NCI-H2171 treated with DMSO at 0.1 percent for 48 hours (cell line): ENCODE measurements around the gene SORBS2.
"Not testable (repeated sequence)": the region's sequence is repeated elsewhere in the genome, so short reads cannot be mapped to it uniquely, and the experiment has no call there.

Experiments
- DNase-seq: peaks from one replicate; lab custom pipeline; 2025; lab: John Stamatoyannopoulos, UW

Gene SORBS2

DNA sequence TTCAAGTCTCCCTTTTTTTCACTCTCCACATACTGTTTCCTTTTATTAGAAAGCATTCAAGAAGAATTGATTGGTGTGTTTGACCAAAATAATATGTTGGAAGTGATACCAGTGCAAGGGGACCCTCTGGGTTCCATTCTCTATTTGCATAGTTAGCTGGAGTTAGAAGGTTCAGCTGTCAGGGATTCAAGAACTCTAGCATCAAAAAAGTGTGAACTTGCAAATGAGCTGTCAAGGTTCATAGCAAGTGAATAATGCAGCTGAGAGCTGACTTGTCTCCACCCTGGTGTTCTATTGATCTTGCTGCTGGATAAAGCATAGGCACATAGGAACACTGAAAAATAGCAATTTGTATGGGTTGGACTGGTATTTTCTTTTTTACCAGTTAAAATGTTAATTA lies 73.2 kb downstream of the SORBS2 start:
- no peak for DNase-seq

DNA sequence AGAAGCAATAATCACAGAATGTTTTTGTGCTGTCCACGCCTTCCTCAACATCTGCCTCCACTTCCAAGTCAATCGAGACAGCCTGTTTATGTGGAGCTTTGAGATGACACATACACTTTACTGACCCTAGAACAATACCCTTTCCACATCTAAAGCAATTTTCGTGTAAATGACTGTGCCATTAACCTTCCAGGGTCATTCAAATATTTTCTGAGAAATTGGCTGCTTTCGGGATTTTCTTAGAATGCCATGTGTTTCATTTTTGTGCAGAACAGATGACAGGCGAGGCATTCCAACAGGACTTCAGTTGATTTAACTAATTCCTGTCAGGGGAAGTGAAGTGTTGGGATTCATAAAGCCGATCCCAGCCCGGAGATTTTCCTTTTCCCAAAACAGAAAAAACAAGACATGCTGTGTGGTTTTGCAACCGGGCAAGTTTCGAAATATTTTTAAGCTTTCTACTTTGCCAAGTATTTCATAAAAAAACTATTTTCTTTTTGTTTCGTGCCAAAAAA lies 73.9 kb downstream of the SORBS2 start:
- DNase-seq = no peak

DNA sequence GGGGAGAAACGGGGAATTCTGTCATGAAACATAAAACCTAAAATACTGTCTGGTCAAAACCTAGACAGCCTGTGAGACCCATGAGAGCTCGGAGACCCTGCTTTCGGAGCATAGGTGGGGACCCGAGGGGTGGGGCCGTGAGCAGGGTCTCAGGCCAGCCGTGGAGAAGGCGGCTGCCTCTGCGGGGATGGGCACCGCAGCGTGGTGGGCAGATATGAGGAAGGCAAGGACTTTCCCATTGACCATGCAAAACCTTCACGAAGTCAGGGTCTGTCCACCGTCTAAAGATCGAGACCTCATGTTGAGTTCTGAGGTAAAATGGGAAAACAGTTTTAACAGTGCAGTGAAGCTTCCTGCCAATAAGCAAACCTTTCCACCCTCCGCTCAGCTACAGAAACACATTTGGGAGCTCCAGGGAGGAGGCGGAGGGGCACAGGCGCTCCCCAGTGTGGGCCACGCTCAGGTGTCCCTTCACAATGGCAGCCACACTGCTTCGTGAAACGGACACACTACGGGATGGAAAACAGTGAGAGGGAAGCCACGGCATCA lies 74.4 kb downstream of the SORBS2 start:
- DNase-seq = no peak

DNA sequence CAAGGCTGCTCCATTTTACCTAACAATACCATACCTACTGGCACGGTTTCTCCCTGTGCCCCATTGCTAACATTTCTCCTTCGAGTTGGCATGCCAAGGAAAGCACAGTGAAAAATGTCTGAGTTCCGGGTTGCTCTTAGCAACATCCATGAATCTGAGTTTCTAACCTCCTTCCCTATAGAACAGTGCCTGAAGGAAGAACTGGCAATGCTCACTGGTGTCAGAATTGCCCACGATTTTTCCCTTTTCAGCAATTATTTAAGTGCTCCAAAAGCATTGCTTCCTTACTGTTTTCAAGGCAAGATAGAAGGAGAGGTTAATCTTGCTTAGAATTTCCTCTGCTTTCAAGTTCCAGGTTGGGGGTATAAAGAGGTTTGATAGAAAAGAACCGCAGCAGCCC lies 75.1 kb downstream of the SORBS2 start:
- no peak for DNase-seq

DNA sequence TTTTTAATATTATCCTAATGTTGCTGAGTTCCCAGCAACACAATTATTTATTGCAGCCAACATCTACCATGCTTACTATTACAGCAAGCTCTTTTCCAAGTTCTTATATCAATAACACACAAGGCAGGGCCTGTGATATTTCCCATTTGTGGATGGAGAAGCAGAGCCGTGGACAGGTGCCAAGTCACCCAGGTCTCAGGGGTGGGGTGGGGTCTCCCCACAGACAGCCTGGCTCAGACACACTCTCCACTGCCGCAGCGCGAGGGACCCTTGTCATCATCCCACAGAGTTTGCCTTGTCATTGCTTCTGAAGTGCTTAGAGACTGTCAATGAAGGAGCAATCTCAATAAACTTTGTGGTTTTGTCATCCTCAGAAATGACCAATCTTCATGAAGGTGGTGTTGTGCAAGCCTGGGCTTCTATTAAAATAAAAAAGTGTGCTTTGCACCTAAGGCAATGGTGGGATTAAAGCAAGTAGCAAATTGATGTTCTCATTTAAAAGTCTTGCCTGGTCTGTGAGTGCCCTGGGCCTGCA lies 76.1 kb downstream of the SORBS2 start:
- DNase-seq = no peak

DNA sequence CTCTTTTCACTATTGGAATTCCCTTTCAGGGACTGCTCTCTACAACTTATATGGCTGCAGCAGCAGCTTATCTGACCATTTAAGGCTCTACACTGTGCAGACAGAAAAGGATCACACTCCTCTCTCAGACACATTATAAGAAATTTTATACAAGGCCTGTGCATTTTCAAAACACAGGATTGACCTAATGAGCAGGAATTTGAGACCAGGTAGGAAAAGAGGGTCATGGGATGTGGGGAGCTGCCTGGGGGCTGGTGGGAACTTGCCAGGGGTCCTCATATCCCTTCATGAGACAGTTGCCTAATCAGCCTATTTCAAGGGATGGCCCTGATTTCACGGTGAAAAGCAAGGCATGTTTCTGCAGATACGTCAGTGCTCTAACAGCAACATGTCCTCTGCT lies 77.1 kb downstream of the SORBS2 start:
- no peak for DNase-seq

DNA sequence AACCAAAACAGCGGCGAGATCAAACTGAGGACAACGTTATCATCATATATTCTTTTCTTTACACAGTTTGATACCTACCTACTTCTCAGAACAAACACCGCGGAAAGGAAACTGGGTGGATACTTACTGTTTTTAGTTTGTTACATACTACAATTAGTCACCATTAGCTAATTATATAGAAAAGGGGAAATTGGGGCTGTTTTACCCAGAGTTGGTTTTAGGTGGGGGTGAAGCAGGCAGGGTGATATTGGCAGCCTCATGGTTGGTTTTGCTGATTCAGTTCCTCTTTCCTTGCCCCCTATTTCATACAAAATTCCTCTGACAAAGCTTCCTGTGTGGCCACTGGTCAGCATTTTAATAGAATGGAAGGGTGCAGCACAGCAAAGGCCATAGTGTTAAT lies 77.8 kb downstream of the SORBS2 start:
- DNase-seq = no peak

DNA sequence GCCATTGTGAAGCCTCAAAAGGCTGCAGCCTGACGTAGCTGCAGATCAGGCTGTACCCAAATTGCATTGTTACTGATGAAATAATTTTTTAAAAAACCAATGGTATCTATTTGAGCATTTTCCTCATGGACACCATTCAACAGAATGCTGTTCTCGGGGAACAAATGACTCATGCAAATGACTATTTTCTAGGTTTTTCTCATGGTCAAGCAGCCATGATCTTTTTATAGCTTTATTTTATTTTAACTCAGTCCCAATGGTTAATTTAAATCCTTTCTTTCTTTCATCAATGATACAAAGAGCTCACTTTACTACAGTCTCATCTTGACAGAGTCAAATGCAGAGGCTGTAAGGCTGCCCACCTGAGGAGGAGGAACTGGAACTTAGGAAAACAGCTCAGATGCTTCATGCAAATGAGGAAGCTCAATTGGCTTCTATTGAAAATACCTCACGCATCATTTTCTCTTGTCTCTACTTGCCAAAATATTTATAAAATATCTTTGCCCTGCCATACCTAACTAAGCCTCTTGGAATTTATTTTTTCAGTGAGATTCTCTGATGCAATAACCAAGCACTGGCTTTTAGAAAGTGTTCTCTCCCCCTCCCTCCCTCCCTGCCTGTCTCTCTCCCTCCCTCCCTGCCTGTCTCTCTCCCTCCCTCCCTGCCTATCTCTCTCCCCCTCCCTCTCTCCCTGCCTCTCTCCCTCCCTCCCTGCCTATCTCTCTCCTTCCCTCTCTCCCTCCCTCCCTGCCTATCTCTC lies 81.0 kb downstream of the SORBS2 start:
- no peak for DNase-seq

DNA sequence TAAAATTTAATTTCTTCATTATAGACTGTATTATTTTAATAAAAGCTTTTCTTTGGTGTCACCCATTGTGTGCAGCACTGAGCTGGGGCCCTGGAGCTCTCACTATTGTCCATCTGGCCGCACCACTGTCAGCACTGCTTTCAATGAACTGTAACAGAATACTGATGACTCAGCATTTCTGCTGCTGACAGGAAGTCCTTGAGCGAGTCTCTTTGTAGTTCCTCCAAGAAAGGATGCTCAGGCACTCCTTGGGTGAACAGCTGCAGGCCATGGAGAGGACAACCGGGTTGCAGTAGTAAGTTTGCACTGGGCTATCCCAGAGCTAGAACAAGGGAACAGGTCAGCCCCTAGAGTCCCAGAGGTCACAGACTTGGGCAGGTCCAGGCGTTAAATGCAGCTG lies 81.6 kb downstream of the SORBS2 start:
- DNase-seq = no peak

DNA sequence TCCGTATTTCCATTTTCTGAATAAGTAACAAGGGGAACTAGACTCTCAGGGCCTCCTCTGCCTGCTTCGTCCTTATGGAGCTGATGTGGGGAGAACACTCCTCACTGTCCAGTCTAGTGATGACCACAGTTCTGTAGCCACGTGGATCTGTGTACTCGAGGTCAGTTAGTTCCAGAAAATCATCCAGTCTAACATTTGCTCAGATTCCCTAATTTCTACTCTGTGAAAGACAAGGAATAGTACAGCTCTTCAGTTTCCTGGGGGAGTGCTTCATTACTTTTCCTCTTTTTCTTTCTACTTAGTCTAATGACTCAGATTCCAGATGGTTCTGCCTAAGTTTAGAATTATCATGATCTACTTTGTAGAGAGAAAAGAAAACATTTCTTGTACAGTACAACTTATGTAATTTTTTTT lies 82.6 kb downstream of the SORBS2 start:
- DNase-seq = no peak

DNA sequence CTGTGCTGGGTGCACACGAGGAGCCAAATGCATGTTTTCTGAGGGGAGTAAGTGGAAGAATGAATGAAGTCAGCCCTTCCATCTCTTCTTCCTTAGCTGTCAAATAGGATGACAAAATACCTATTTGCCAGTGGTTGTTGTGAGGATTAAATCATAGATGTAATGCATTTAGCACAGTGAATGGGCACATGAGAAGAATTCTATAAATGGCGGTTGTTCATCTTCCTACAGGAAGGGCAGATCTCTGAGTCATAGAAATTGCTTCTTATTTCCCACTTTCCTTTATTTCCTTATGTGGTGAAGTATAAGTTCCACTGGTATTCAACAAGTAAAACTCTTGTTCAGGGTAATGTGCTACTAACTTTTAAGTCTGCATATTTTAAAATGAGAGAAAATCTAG lies 83.1 kb downstream of the SORBS2 start:
- no peak for DNase-seq

DNA sequence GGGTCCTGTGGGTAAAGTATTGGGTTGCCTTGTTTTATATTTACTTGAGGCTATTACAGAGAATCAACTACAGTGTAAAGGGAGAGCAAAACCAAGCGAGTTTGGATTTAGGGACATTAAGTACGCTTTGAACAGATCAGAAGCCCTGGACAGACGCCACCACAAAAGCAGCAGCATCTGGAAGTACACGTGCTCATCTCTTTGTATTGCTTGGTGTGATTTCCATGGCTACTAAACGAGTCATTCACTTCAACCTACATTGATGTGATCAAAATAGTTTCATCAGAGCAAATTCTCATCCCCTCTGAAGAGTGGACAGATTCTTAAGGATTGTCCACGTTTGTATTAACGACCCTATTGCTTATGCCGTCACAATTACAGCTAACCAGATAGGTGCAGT lies 85.1 kb downstream of the SORBS2 start:
- peak; percentile 27 for DNase-seq

DNA sequence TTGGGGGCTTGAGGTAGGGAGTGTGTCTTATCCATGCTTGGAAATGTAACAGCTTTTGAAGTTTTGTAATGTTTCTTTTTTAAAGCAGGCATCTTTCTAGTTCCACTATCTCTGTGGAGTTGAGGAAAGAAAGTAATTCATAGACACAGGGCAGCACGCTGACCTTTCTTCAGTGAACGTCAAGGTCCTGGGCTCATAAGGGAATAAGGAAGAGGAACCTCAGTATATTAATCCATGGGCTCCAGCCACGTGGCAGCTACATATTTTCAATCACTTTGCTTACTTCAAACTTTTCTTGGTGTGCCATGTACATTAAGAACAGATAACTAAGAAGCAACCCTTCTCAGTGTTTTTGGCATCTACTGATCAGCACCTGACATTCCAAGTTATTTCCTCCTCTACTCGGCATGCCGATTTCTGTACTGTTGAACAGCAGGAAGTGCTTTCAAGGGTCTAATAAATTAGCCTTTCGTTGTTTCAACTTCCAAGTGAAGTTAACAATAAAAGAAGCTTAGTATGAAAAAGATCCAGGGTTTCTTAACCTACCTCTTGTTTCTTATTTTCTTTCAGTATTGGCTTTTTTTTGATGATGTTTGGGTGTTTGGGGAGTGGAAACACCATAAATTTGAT lies 88.2 kb downstream of the SORBS2 start:
- no peak for DNase-seq

DNA sequence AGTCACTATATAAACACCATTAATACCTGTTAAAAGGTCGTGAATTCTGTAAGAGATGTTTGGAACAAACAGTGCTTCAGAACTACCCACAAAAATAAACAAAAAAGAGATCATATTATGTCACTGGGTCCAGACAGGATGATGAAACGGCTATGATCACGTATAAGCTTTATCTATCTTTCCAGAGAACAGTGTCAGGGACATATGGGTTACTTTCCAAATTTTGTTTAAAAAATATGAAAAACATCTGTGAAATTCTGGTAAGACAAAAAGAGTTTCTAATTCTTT lies 90.0 kb downstream of the SORBS2 start:
- DNase-seq = no peak

DNA sequence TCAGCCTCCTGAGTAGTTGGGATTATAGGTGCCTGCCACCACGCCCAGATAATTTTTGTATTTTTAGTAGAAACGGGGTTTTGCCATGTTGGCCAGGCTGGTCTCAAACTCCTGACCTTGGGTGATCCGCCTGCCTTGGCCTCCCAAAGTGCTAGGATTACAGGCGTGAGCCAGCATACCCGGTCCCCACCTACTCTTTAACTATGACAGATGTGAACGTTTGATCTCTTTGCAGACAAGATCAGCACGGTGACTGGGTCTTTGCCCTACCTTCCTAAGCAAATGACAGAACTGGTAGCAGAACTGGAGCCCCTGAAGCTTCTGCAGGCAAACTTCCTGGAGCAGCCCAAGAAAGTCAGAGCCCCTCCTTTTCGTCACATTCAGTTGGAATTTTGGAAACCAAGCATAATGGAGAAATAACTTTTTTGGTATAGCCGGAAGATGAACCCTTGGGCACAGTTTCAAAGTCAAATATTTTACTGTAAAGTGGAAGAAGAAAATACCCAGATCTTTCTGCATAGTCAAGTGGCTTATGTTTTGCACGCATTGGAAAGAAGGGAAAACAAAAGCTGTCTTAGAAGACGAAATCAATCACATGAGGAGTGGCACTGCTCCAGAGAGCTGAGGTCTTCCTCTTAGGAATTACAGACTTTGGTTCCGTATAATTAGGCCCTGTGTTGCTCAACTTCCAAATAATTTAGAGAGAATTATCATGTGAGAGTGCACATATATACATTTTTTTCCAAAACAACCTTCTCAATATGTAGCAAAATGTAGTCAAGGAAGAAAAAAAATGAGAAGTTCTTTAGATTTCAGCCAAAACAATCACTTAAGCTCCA lies 90.6 kb downstream of the SORBS2 start:
- DNase-seq = no peak

DNA sequence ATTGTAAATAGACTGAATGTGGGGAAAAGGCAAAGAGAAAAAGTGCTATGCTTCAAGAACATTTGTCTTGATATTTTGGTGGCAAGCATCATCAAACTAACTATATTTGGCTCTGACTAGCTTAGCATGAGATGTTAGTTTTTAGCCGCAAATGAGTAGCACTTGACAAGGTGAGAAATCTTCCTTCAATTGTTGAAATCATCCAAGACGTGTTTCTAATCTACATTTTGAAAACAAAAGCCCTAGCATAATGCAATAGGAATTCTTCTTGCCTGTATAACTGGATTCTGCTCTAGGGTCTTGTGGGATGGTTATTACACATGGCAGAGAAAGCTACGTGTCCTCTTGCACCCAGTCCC lies 92.5 kb downstream of the SORBS2 start:
- DNase-seq = no peak

DNA sequence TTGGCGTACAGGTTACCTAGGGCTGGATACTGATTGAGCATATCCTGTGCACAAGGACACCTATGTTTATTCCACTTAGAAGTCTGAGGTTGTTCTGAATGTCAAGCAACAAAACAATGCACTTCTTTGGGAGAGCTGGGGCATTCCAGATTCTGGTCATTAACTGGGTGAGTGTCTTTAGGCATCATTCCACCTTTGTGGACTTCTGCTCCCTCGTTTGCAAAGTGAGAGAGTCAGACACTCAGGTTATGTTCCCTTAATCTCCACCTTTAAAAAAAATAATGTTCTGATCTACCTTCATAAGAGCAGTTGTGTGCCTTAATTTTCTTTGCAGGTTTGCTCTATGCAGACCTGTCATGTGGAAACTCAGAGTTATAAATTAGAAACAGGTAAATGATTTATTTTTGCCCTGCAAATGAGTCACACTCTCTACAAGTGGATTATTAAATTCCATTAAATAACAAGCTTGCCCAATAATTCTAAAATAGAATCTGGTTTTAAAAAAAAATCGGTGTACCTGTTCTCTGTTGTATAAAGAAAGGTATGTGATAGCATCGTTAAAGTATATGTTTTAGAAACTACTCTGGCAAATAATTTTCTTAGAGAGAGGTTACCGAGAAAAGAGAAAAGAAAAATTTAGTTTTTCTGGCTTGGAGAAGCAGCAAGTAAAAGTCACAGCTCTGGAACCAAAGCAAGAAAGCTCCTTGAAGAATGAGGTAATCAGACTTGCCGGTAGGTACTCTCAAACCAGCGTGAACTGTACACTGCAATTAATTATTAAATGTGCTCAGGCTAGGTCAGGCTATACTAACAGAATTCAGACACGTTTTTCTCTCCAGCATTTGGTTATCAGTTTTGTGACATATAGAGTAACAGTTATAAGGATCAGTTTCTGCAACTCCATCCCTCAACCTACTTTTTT lies 93.2 kb downstream of the SORBS2 start:
- DNase-seq = no peak

DNA sequence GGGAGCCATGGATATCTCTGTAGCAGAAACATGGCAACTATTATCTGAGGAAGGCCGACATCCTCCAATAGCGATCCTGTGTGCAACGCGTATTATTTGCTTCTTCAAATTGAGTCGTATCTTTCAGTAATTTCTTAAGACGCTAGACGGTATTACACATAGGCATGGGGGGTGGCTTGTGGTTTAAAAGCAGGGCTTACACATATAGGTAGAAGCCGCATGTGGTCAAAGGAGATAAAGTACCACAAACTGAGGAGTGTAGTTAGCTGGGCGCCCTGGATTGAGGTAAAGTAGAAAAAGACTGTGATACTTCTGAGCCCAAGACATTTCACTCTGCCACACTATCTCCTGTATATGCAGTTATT lies 94.6 kb downstream of the SORBS2 start:
- no peak for DNase-seq

DNA sequence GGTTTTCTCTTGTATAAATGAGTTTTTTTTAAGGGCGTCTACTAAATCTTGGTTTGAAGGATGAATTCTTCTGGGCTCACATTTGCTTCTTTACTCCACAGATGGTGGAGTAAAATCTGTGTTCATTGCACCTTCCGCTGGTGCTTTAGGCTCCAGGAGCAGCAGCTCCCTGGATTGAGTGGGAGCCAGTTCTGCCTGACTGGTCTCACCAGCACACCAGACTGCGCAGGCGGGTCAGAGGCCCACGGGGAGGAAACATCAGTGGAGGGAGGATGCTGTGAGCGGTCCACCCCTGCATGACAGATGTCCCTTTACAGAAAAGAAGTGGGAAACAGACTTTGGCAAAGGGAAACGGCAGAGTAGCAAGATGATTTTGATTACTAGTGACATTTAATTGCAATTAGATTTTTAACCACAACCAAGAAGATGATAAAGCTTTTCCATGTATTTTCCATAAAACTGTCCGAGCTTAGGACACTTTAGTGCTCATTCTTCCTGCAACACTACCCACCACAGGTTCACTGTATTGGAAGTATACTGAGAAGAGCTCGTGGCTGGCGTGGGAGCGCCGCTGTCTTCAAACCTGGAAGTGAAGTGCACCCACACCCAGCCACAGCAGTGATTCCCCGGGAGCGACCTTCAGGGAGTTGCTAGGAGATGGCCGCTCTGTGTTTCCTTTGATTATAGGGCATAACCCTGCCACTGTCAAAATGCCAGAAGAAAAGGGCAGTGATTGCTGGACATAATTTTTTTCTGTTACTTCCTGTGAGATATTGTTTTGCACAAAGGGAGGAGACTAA lies 95.2 kb downstream of the SORBS2 start:
- peak; percentile 29 for DNase-seq

DNA sequence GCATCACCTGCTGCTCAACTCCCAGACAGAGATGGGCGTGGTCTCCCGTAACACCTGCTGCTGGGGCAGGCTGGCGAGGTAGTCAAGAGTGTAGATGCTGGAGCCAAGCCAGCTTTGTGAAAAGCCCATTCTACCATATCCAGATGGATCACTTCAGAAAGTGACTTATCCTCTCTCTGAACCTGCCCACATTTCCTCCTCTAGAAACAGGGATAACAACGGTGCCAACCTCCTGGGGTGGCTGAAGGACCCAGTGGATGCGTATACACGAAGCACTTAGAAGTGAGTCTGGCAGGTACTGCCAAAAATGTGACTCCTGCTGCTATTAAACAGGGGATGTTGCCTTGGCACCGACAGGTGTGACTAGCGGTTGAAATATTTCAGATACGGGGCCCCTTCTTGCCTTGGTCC lies 95.8 kb downstream of the SORBS2 start:
- peak; percentile 90 for DNase-seq

DNA sequence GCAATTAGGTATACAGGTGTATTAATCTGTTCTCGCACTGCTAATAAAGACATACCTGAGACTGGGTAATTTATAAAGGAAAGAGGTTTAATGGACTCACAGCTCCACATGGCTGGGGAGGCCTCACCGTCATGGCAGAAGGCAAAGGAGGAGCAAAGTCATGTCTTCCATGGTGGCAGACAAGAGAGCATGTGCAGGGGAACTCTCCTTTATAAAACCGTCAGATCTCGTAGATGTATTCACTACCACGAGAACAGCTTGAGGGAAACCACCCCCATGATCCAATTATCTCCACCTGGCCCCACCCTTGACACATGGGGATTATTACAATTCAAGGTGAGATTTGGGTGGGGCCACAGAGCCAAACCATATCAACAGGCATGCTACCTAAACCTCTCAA lies 97.5 kb downstream of the SORBS2 start:
- not testable (repeated sequence) for DNase-seq
